Esophagus squamous epithelium (tissue), 5 donors: ENCODE measurements around the gene EVX2. TPM values are rescaled to one million over a fixed set of nuclear protein-coding genes. Genes with fewer than 3 reads are reported as not detected.
A peak's percentile ranks its signal among the peaks of the same experiment; 100 is the strongest.

Experiments used
- DNase-seq: peaks from one replicate; lab custom pipeline; 2025; lab: John Stamatoyannopoulos, UW
- H3K27ac ChIP-seq, 4 donors: fragments of 200-600 bp; sonication (generic); one replicate each; pipeline ENCODE4 v1.5.1; 2016 to 2019; ENCODE audit warnings: mild to moderate bottlenecking in 1 of 4
- H3K27me3 ChIP-seq, 4 donors: fragments of 200-600 bp; sonication (generic); 1 replicate in 3 of 4; 2 replicates in 1 of 4; pipeline versions ENCODE4 v1.5.1 to v1.6.0; 2017 to 2021; ENCODE audit warnings: antibody characterized with exemption in 1 of 4
- H3K36me3 ChIP-seq, 3 donors: fragments of 200-600 bp; sonication (generic); one replicate each; pipeline ENCODE4 v1.5.1; 2016 to 2019
- H3K4me1 ChIP-seq, 3 donors: fragments of 200-600 bp; sonication (generic); one replicate each; pipeline ENCODE4 v1.5.1; 2017 to 2019
- H3K4me3 ChIP-seq, 4 donors: fragments of 200-600 bp; sonication (generic); 1 replicate in 3 of 4; 2 replicates in 1 of 4; pipeline ENCODE4 v1.5.1; 2016 to 2019; ENCODE audit warnings: mild to moderate bottlenecking in 2 of 4, moderate library complexity in 1 of 4
- H3K9me3 ChIP-seq, 3 donors: fragments of 200-600 bp; sonication (generic); one replicate each; pipeline ENCODE4 v1.5.1; 2016 to 2019
- CTCF ChIP-seq, 6 experiments: fragments of 450-650 bp in 4 of 6; fragments of 200-600 bp in 2 of 6; sonication (generic) in 2 of 6; IDR thresholded peaks; one replicate each; pipeline ENCODE4 v1.5.1; 2016 to 2019; ENCODE audit warnings: antibody characterized with exemption in 6 of 6, mild to moderate bottlenecking in 4 of 6, moderate library complexity in 4 of 6
- POLR2A ChIP-seq, 4 donors: fragments of 450-650 bp; IDR thresholded peaks; one replicate each; pipeline ENCODE4 v1.6.1; 2017; ENCODE audit warnings: antibody characterized with exemption in 4 of 4, mild to moderate bottlenecking in 4 of 4, moderate library complexity in 3 of 4
- WGBS, 2 donors: methylation state at CpG; one replicate each; pipeline ENCODE4 v1.1.5; 2018; 5-methylcytosine and 5-hydroxymethylcytosine counted together
- intact Hi-C: fragments of 100-400 bp; cut with DNase I; formaldehyde crosslinking; loops from one replicate; pipeline ENCODE4 v1.15.0; 2022
- total RNA-seq, 4 donors: library from RNA; depleted of rRNA; stranded (reverse); fragments of >200 nt; gene quantifications; one replicate each; pipeline ENCODE4 v1.1.0, GENCODE V29; 2016
- donor health status: DM: yes; HTN: yes; CAD: no.

The EVX2 gene
- total RNA-seq, 4 donors from 2014 or later = not detected

- Histone ChIP-seq H3K27me3 (peaks cover 60 to 100% (median 81%) of the 10 kb centered on the region in 4 donors), H3K27ac (no peak overlapping the region)
- WGBS, 2 donors = 17 to 18% methylated on average over 17 of the region's 17 CpGs
Observed at GRCh38 chr2:176081376-176081836, 2.4 kb downstream of the EVX2 start.

GRCh38 chr2:176080540-176081375, 3.0 kb downstream of the EVX2 start:
- TF ChIP-seq CTCF (IDR thresholded peaks at IDR 0.05) = no peak
- no peak for TF ChIP-seq POLR2A (IDR thresholded peaks at IDR 0.05)
- peaks cover 0 to 60% (median 10%) of the 10 kb centered on the region in 3 donors for H3K4me1 ChIP-seq
- H3K27ac ChIP-seq = no peak overlapping the region
- H3K9me3 ChIP-seq = peaks cover 0 to 20% (median 13%) of the 10 kb centered on the region in 3 donors
- WGBS, 2 donors = 23% methylated on average over 23 to 30 of the region's 68 CpGs
- intact Hi-C loops = loop anchor here (10.0 kb wide), 1 partner anchor 716 kb away; no protein-coding TSS in a partner anchor
- peaks cover 55 to 100% (median 79%) of the 10 kb centered on the region in 4 donors for H3K27me3 ChIP-seq
- H3K4me3 ChIP-seq = peak overlapping the region in 2 of 4 donors; percentile 38 to 53
- DNase-seq = no peak
- no peaks in the 10 kb centered on the region for H3K36me3 ChIP-seq

More at GRCh38 chr2:176081376-176081836, 2.4 kb downstream of the EVX2 start:
- intact Hi-C loops = loop anchor here (10.0 kb wide), 1 partner anchor 717 kb away; no protein-coding TSS in a partner anchor
- Histone ChIP-seq H3K9me3 (peaks cover 0 to 20% (median 13%) of the 10 kb centered on the region in 3 donors), H3K36me3 (no peaks in the 10 kb centered on the region), H3K4me3 (no peak overlapping the region), H3K4me1 (peaks cover 0 to 67% (median 13%) of the 10 kb centered on the region in 3 donors)
- TF ChIP-seq CTCF (IDR thresholded peaks at IDR 0.05) (no peak), POLR2A (IDR thresholded peaks at IDR 0.05) (no peak)
- no peak for DNase-seq

- Histone ChIP-seq H3K4me1 (peaks cover 0 to 53% (median 10%) of the 10 kb centered on the region in 3 donors), H3K36me3 (no peaks in the 10 kb centered on the region), H3K27ac (no peak overlapping the region), H3K4me3 (peak overlapping the region in 2 of 4 donors; percentile 38 to 53), H3K9me3 (peaks cover 0 to 20% (median 13%) of the 10 kb centered on the region in 3 donors), H3K27me3 (peaks cover 47 to 100% (median 73%) of the 10 kb centered on the region in 4 donors)
- TF ChIP-seq CTCF (IDR thresholded peaks at IDR 0.05) (peak in 4 of 6 experiments; percentile 27 to 59 (median 36)), POLR2A (IDR thresholded peaks at IDR 0.05) (no peak)
- WGBS, 2 donors = 3% methylated on average over 29 of the region's 86 CpGs; no CpG with 5 or more reads in 1 of the 2 donors
- intact Hi-C loops = loop anchor here (10.0 kb wide), 1 partner anchor 715 kb away; no protein-coding TSS in a partner anchor
- DNase-seq = no peak
Observed at GRCh38 chr2:176079831-176080539, 3.8 kb downstream of the EVX2 start.

- TF ChIP-seq POLR2A (IDR thresholded peaks at IDR 0.05) (no peak), CTCF (IDR thresholded peaks at IDR 0.05) (no peak)
- 10 to 18% methylated on average over 19 to 23 of the region's 30 CpGs for WGBS, 2 donors
- peak overlapping the region in 2 of 4 donors; percentile 38 to 53 for H3K4me3 ChIP-seq
- H3K36me3 ChIP-seq = no peaks in the 10 kb centered on the region
- intact Hi-C loops = no loop called here
- H3K9me3 ChIP-seq = peaks cover 0 to 20% (median 13%) of the 10 kb centered on the region in 3 donors
- H3K27ac ChIP-seq = no peak overlapping the region
- peaks cover 0 to 46% (median 10%) of the 10 kb centered on the region in 3 donors for H3K4me1 ChIP-seq
- no peak for DNase-seq
- peaks cover 44 to 100% (median 70%) of the 10 kb centered on the region in 4 donors for H3K27me3 ChIP-seq
Observed at GRCh38 chr2:176079285-176079830, 4.4 kb downstream of the EVX2 start.
